Loucy (cell line): ENCODE results near the gene ZDHHC7.

Experiments used
- CTCF ChIP-seq: fragments of 200-600 bp; sonication (generic); conservative IDR thresholded peaks from 2 replicates; pipeline ENCODE4 v1.5.1; 2014; ENCODE audit warnings: mild to moderate bottlenecking, antibody characterized with exemption, low read length
- EZH2phosphoT487 ChIP-seq: fragments of 200-600 bp; IDR thresholded peaks from 2 replicates; pipeline ENCODE4 v1.6.1; 2018; ENCODE audit warnings: antibody characterized with exemption, mild to moderate bottlenecking, moderate library complexity, borderline replicate concordance

- TF ChIP-seq CTCF (no peak), EZH2phosphoT487 (no peak)
These were observed 86.8 kb downstream of the ZDHHC7 start for GRCh38 chr16:84924331-84925091.
